ENCODE measurements around the gene SULT4A1.

The SULT4A1 gene

GRCh38 chr22:43845981-43846380 lies 16.3 kb downstream of the SULT4A1 start:
- no peak for DNase-seq (ENCODE audit: low read depth in 2 of 2)

DNA sequence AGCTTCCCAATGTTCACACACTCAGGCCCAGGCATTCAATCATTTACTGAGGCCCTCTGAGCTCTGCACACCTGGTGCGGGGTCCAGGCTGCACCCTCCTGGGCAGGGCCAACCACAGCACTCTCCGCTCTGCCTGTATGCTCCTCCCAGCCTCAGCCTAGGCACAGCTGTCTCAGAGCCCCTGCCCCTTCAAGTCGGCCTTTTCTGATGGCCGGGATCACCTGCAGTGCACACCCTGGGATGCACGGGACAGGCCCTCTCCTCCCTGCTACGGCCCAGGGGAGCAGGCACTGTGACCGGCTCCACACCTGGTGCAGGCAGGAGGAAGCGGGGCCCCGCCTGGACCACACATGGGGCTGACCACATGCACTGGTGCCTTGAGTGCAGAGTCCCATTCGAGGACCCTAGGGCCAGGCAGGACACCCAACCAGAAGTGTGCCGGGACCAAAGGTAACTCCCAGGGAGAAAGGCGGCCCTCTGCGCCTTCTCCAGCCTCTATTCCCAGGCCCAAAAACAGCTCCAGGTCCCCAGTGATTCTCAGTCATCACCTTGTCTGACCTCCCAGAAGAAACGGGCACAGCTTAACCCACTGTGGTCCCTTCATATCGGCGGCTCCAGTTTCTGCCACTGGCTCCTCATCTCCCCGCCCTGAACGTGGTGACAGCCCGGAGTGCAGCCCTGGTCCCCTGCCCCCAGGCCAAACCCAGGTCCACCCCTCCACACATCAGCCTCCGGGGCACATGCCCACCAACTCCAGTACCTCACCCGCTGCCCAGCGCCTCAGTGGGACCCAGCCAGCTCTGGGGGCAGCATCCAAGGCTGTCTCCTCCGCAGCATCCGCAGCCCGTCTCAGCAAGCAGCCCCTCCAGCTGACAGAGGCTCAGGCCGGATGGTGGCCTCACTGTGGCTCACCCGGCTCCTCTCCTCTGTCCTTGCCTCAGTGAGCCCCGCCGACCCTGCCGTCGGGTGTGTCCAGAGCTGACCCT lies 17.5 kb downstream of the SULT4A1 start:
- DNase-seq (ENCODE audit: low read depth in 2 of 2): no peak

- no peak for DNase-seq (ENCODE audit: low read depth in 2 of 2)
Measured at GRCh38 chr22:43843783-43844530, 18.4 kb downstream of the SULT4A1 start.

DNA sequence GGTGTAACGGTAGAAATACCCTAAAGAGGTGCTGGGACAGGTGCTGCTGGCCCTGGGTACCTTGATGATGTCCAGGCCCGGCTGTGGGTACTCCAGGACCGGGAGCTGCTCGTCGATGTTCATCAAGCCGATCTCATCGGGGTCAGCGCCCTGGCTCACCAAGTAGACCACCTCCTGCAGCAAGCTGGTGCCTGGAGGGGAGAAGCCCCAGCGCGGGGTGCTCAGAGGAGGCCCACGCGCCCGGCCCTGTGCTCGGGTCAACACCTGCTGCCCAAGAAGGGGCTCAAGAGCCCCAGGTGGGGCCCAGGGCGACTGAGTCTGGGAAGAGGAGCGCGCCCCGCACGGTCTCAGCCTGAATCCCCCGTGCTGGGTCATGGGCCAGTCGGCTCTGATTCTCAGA lies 20.6 kb downstream of the SULT4A1 start:
- DNase-seq (ENCODE audit: low read depth in 2 of 2): no peak

DNA sequence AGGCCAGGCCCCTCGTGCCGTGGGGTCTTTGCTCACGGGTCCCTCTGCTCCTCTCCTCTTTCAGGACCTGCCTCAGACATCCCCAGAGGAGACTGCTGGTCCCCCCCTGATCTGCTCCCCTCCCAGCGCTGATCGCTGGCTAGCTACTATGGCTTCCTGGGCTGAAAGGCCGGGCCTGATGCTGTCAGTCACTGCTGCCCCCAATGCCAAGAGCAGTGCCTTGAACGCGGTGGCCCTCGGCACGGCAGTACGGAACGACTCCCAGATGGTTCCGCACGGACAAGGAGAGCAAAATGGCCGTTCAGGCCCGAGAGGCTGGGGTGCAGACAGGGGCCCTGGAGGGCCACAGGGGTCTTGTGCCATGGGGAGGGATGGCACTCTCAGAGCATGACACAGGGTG lies 21.5 kb downstream of the SULT4A1 start:
- DNase-seq (ENCODE audit: low read depth in 2 of 2): no peak

- DNase-seq (ENCODE audit: low read depth in 2 of 2): no peak
Measured at GRCh38 chr22:43840431-43840830, 21.9 kb downstream of the SULT4A1 start.

- DNase-seq (ENCODE audit: low read depth in 2 of 2): no peak
Measured at GRCh38 chr22:43839781-43840180, 22.5 kb downstream of the SULT4A1 start.

GRCh38 chr22:43838571-43839307 lies 23.6 kb downstream of the SULT4A1 start:
- DNase-seq (ENCODE audit: low read depth in 2 of 2): no peak

GRCh38 chr22:43838161-43838560 lies 24.2 kb downstream of the SULT4A1 start:
- DNase-seq (ENCODE audit: low read depth in 2 of 2): no peak

DNA sequence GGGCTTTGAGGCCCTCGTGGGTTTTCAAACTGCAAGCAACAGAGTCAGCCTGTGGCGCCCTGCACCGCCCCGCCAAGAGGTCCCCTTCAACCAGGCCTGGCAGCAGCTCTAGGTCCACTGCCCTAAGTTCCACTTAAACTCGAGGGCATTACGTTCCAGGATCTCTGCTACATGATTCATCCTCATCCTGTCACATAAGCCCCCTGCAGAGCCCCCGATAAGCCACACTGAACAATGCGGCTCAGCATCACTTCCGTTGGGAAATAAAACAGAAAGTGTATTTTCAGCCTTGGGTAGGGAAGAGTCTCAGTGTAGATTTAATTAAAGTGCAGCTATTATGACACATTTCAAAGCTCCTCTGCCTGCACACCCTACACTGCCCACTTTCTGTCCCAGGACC lies 24.6 kb downstream of the SULT4A1 start:
- no peak for DNase-seq (ENCODE audit: low read depth in 2 of 2)

- DNase-seq (ENCODE audit: low read depth in 2 of 2): no peak
Measured at GRCh38 chr22:43835736-43836135, 26.6 kb downstream of the SULT4A1 start.

DNA sequence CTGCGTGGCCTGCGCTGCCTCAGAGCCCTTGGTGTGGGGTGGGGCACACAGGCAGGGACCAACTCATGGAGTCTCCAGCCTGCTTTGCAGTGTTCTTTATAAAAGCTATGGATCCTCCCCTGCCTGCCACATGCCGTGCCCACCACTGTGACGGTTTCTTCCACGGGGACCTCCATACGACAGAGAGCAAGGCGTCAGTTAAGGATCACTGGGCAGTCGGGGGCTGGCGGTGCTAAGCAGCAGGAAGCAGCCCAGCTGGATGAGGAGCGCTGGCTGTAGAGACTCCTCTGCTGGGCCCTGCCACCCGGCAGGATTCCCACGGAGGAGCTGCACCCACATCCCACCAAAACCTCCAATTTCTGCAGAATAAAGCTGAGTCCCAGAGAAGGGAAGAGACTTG lies 27.1 kb downstream of the SULT4A1 start:
- DNase-seq (ENCODE audit: low read depth in 2 of 2): no peak

DNA sequence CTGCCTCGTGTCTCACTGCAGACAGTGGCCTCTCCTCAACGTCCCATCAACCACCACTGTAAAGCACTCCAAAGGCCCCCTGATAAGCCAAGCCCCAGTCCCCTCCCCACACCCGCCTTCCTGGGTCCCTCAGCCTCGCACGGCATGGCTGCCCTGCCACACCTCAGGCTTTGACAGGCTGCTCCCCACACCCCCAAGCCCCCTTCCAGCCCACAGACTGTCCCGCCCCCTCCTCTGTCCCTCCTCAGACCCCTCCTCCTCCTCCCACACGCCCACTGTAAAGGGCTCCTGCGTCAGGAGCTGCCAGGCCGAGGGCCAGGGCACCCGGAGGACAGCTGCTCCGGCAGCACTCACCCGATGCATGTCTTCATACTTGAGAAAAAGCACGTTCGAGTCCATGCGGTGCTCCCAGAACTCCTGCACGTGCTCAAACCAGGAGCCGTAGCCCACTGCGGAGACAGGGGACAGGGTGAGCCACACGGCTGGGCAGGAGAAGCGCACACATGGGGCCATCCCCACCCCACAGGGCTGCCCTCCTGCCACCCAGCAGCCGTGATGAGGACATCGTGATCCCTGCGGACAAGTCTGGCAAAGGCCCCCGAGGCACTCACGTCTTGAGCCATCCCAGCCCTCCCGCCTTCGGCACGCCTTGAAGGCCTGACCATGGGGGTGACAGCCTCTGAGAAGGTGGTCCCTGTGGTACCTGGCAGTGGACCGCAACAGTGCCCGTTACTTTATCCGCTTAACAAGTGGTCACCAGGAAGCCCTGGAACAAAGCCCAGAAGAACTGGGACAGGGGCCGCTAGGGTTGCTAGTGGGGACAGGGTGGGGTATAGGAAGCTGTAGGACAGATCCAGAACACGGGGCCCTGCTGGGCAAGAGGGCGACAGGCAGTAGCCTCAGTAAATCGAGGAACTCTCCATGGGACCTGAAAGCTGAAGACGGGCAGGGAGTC lies 28.8 kb downstream of the SULT4A1 start:
- DNase-seq (ENCODE audit: low read depth in 2 of 2): no peak

DNA sequence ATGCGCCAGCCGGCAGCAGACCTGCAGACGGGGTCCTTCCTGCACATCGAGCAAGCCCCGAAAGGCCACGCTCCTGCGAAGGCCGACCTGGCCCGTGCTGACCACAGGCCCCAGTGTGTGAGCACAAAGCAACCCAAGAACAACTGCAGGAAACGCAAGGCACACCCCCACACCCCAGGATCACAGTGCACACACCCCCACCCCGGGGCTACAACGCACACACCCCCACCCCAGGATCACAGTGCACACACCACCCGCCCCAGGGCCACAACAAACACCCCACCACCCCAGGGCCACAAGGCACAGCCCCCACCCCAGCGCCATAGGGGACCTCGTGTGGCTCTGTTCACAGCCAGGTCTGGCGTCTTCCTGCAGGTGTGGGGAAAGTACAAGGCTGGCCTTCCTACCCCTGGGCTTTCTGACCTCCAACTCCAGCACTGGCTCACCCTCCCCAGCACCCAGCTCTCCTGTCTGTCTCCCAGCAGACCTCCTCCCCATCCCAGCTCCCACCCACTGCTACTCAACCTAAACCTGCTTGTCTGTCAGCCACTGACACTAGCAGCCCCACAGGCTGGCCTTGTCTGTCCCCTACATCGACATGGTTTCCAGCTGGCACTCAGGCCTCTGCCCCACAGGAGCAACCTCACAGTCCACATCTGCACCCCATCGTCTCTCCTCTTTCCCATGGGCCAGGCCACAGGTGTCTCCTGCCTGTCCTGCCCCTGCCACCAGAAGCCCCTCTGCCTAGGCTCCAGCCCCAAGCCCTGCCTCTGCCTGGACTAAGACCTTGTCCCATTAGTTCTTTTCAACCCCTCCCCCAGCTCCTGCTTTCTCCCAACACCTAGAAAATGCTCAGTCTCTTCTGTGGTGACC lies 29.7 kb downstream of the SULT4A1 start:
- no peak for DNase-seq (ENCODE audit: low read depth in 2 of 2)

DNA sequence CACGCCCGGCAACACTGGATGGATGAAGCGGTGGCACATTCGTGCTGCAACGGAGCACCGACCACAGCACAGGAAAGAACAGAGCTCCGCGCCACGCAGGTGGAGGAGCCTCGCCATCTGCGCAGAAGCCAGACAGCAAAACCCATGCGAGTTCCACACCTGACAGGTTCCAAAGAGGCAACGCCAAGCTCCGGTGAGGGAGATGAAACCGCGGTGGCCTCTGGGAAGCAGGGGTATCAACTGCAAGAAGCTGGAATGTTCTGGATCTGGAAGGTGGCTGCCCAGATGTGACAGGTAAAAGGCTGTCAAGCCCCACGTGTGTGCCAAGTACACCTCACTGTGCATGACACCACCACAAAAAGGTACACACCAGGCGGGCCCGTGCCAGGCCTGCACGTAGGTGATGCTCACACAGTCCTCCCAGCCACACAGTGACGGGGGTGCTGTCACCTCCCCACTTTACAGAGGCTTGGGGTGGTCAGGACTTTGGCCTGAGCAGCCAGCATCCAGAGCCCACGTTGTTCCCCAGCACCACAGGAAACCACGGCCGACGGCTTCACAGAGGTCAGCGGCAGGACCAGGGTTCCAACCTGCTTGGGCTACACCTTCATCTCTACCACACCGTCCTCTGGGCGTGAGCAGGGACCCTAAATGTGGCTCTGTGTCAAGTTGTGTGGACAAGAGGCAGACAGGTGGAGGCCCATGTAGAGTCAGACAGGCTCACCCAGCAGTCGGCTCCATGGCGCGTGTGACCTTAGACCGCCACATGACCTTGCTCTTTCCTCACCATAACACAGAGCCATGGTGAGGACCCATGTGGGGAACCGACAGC lies 30.5 kb downstream of the SULT4A1 start:
- DNase-seq (ENCODE audit: low read depth in 2 of 2): no peak

DNA sequence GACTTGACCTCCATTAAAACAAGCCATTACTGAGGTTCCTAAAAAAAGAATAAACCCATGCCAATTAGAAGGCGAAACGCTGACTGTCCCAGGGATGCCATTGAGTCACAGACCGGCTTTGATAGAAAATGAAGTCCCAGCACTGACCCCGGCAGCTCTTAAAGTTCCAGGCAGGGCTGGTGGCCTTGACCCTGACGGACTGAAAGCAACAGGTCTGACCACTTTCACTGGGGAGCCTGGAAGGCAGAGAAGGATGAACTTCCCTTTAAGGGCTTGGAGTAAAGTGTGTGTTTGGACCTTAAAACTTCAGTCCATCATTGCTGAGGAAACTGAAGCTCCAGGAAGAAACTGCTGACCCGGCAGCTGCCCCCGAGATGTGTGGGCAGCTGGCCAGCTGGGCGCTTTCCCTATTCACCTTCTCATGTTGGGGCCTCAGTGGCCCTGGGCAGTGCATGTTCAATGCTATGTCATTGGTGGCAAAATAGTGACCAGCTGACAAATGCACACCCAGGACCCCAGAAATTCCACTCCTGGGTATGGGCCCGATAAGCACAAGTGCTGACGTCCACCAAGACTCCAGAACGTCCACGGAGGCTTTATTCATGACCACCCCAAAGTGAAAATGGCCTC lies 31.3 kb downstream of the SULT4A1 start:
- DNase-seq (ENCODE audit: low read depth in 2 of 2): no peak

GRCh38 chr22:43829904-43830851 lies 32.1 kb downstream of the SULT4A1 start:
- no peak for DNase-seq (ENCODE audit: low read depth in 2 of 2)

Measured in stimulated activated CD4-positive, alpha-beta T cell treated with anti-CD3 and anti-CD28 coated beads, Interleukin-15, amount 100 ng/mL, for 48 hours (primary cell).